AG04450 (cell line): Measurements from ENCODE around the gene SMYD1. TPM values are rescaled to one million over a fixed set of nuclear protein-coding genes. Genes with fewer than 3 reads are reported as not detected.

Source experiments
- polyA plus RNA-seq: library from polyadenylated mRNA; depleted of rRNA; stranded (reverse); fragments of >200 nt; gene quantifications from 2 replicates; pipeline ENCODE4 v1.2.3, GENCODE V29; 2011; rRNA removed
- small RNA-seq: library from RNA; depleted of rRNA; stranded (forward); fragments of <200 nt; gene quantifications from one replicate; pipeline ENCODE3, GENCODE V24; 2012; ENCODE audit warnings: low read depth; ENCODE audit not compliant: insufficient read length

SMYD1 gene
- polyA plus RNA-seq, 1 experiment = not detected

Small RNA genes within 50 kb of the gene (small RNA-seq; reads per million reads assigned to genes)
- gene MIR4780 = not detected

Other genes with a start within 250 kb of the SMYD1 start
- 1.1 and 1.4 TPM in 2 replicates for gene RGPD2, start 242.0 kb upstream of the SMYD1 start, polyA plus RNA-seq
- not detected in 2 replicates for gene RNU2-63P, start 51.3 kb upstream of the SMYD1 start, polyA plus RNA-seq
- gene KRCC1, start 12.0 kb upstream of the SMYD1 start, polyA plus RNA-seq = 26.7 and 42.6 TPM in 2 replicates
- gene FABP1, start 60.2 kb downstream of the SMYD1 start, polyA plus RNA-seq = not detected in 2 replicates
- 3.7 and 5.0 TPM in 2 replicates for gene THNSL2, start 102.5 kb downstream of the SMYD1 start, polyA plus RNA-seq